ENCODE measurements around the gene SEC23B. TPM values are rescaled to one million over a fixed set of nuclear protein-coding genes. Genes with fewer than 3 reads are reported as not detected.
"Not testable (repeated sequence)": the region's sequence is repeated elsewhere in the genome, so short reads cannot be mapped to it uniquely, and the experiment has no call there.

SEC23B gene
- total and polyA plus RNA-seq, 3 donors from 2014 or later: 65.0 to 96.0 (median 68.8) TPM

GRCh38 chr20:18515973-18516372, 8.2 kb downstream of the SEC23B start:
- Histone ChIP-seq H3K9me3 (no peaks in the 10 kb centered on the region), H3K27me3 (no peaks in the 10 kb centered on the region), H3K4me3 (no peak overlapping the region), H3K36me3 (ENCODE audit: low read depth, missing control alignments) (no peaks in the 10 kb centered on the region), H3K27ac (no peak overlapping the region), H3K4me1 (no peaks in the 10 kb centered on the region)
- no peak for TF ChIP-seq POLR2A (IDR thresholded peaks at IDR 0.05)
- no peak for TF ChIP-seq CTCF (IDR thresholded peaks at IDR 0.05)
- DNase-seq: no peak
- intact Hi-C loops (cut with DNase I; ENCODE audit: low total_unique reads): no loop called here

- H3K27me3 ChIP-seq; H3K4me3 ChIP-seq; H3K9me3 ChIP-seq; H3K27ac ChIP-seq; DNase-seq; H3K4me1 ChIP-seq; H3K36me3 ChIP-seq (ENCODE audit: low read depth, missing control alignments); intact Hi-C loops (cut with DNase I; ENCODE audit: low total_unique reads): not testable (repeated sequence)
- WGBS, 2 donors: 94 to 95% methylated on average over 9 of the region's 9 CpGs
Observed at GRCh38 chr20:18522066-18522465, 14.3 kb downstream of the SEC23B start.

GRCh38 chr20:18523066-18523465, 15.3 kb downstream of the SEC23B start:
- Histone ChIP-seq H3K36me3 (ENCODE audit: low read depth, missing control alignments) (no peaks in the 10 kb centered on the region), H3K27ac (no peak overlapping the region), H3K9me3 (no peaks in the 10 kb centered on the region), H3K4me1 (no peaks in the 10 kb centered on the region), H3K27me3 (no peaks in the 10 kb centered on the region), H3K4me3 (no peak overlapping the region)
- DNase-seq: no peak
- intact Hi-C loops (cut with DNase I; ENCODE audit: low total_unique reads): no loop called here
- TF ChIP-seq CTCF (IDR thresholded peaks at IDR 0.05): no peak
- no peak for TF ChIP-seq POLR2A (IDR thresholded peaks at IDR 0.05)
- 68 to 90% methylated on average over 2 of the region's 2 CpGs for WGBS, 2 donors

GRCh38 chr20:18524646-18525045, 16.9 kb downstream of the SEC23B start:
- TF ChIP-seq POLR2A (IDR thresholded peaks at IDR 0.05): no peak
- no peak for TF ChIP-seq CTCF (IDR thresholded peaks at IDR 0.05)

GRCh38 chr20:18526761-18527160, 19.0 kb downstream of the SEC23B start:
- H3K9me3 ChIP-seq; H3K4me1 ChIP-seq; intact Hi-C loops (cut with DNase I; ENCODE audit: low total_unique reads); H3K27ac ChIP-seq; H3K36me3 ChIP-seq (ENCODE audit: low read depth, missing control alignments); H3K4me3 ChIP-seq; H3K27me3 ChIP-seq; DNase-seq: not testable (repeated sequence)
- 80 to 81% methylated on average over 14 of the region's 14 CpGs for WGBS, 2 donors

More at GRCh38 chr20:18524646-18525045, 16.9 kb downstream of the SEC23B start:
- DNase-seq: no peak
- H3K4me1 ChIP-seq: no peaks in the 10 kb centered on the region
- no peak overlapping the region for H3K4me3 ChIP-seq
- 96 to 97% methylated on average over 1 of the region's 1 CpG for WGBS, 2 donors
- H3K9me3 ChIP-seq: no peaks in the 10 kb centered on the region
- H3K27me3 ChIP-seq: no peaks in the 10 kb centered on the region
- intact Hi-C loops (cut with DNase I; ENCODE audit: low total_unique reads): no loop called here
- H3K36me3 ChIP-seq (ENCODE audit: low read depth, missing control alignments): no peaks in the 10 kb centered on the region
- H3K27ac ChIP-seq: no peak overlapping the region

GRCh38 chr20:18527339-18527738, 19.6 kb downstream of the SEC23B start:
- Histone ChIP-seq H3K9me3 (no peaks in the 10 kb centered on the region), H3K4me3 (no peak overlapping the region), H3K27ac (no peak overlapping the region), H3K27me3 (no peaks in the 10 kb centered on the region), H3K4me1 (no peaks in the 10 kb centered on the region), H3K36me3 (ENCODE audit: low read depth, missing control alignments) (no peaks in the 10 kb centered on the region)
- TF ChIP-seq CTCF (IDR thresholded peaks at IDR 0.05) (no peak), POLR2A (IDR thresholded peaks at IDR 0.05) (no peak)
- 90 to 97% methylated on average over 2 of the region's 2 CpGs for WGBS, 2 donors
- intact Hi-C loops (cut with DNase I; ENCODE audit: low total_unique reads): no loop called here
- DNase-seq: no peak

All from testis (tissue), 3 donors.